ENCODE data around the gene GAREM2.

GAREM2 gene

GRCh38 chr2:26216587-26216986 is 43.7 kb downstream of the GAREM2 start:
- H3K27ac ChIP-seq (ENCODE audit: low read length): no peak overlapping the region
- H3K36me3 ChIP-seq (ENCODE audit: control insufficient read depth, low read depth, low read length): peaks cover 42% of the 10 kb centered on the region
- H3K4me3 ChIP-seq (ENCODE audit: low read length): no peak overlapping the region
- H3K27me3 ChIP-seq (ENCODE audit: control insufficient read depth, insufficient read depth, low read length): no peaks in the 10 kb centered on the region
- H3K9me3 ChIP-seq (ENCODE audit: control insufficient read depth, low read depth, low read length): no peaks in the 10 kb centered on the region
- H3K9ac ChIP-seq (ENCODE audit: low read length): no peak overlapping the region
- no peaks in the 10 kb centered on the region for H3K4me1 ChIP-seq (ENCODE audit: control insufficient read depth, low read depth, low read length)

- H3K4me3 ChIP-seq (ENCODE audit: low read length): no peak overlapping the region
- no peak overlapping the region for H3K9ac ChIP-seq (ENCODE audit: low read length)
- H3K27me3 ChIP-seq (ENCODE audit: control insufficient read depth, insufficient read depth, low read length): no peaks in the 10 kb centered on the region
- H3K4me1 ChIP-seq (ENCODE audit: control insufficient read depth, low read depth, low read length): no peaks in the 10 kb centered on the region
- no peak overlapping the region for H3K27ac ChIP-seq (ENCODE audit: low read length)
- H3K9me3 ChIP-seq (ENCODE audit: control insufficient read depth, low read depth, low read length): no peaks in the 10 kb centered on the region
- peaks cover 31% of the 10 kb centered on the region for H3K36me3 ChIP-seq (ENCODE audit: control insufficient read depth, low read depth, low read length)
Observed at GRCh38 chr2:26217720-26218119, 44.8 kb downstream of the GAREM2 start.

- Histone ChIP-seq H3K27me3 (ENCODE audit: control insufficient read depth, insufficient read depth, low read length) (no peaks in the 10 kb centered on the region), H3K9me3 (ENCODE audit: control insufficient read depth, low read depth, low read length) (no peaks in the 10 kb centered on the region), H3K27ac (ENCODE audit: low read length) (no peak overlapping the region), H3K9ac (ENCODE audit: low read length) (no peak overlapping the region), H3K4me3 (ENCODE audit: low read length) (no peak overlapping the region), H3K36me3 (ENCODE audit: control insufficient read depth, low read depth, low read length) (peaks cover 14% of the 10 kb centered on the region), H3K4me1 (ENCODE audit: control insufficient read depth, low read depth, low read length) (no peaks in the 10 kb centered on the region)
Observed at GRCh38 chr2:26223018-26223417, 50.1 kb downstream of the GAREM2 start.

- Histone ChIP-seq H3K9me3 (ENCODE audit: control insufficient read depth, low read depth, low read length) (no peaks in the 10 kb centered on the region), H3K4me1 (ENCODE audit: control insufficient read depth, low read depth, low read length) (no peaks in the 10 kb centered on the region), H3K9ac (ENCODE audit: low read length) (no peak overlapping the region), H3K27ac (ENCODE audit: low read length) (no peak overlapping the region), H3K4me3 (ENCODE audit: low read length) (no peak overlapping the region), H3K36me3 (ENCODE audit: control insufficient read depth, low read depth, low read length) (peaks cover 25% of the 10 kb centered on the region), H3K27me3 (ENCODE audit: control insufficient read depth, insufficient read depth, low read length) (no peaks in the 10 kb centered on the region)
Observed at GRCh38 chr2:26224095-26224494, 51.2 kb downstream of the GAREM2 start.

GRCh38 chr2:26229595-26229994 is 56.7 kb downstream of the GAREM2 start:
- H3K27ac ChIP-seq (ENCODE audit: low read length): no peak overlapping the region
- H3K4me3 ChIP-seq (ENCODE audit: low read length): no peak overlapping the region
- H3K9me3 ChIP-seq (ENCODE audit: control insufficient read depth, low read depth, low read length): no peaks in the 10 kb centered on the region
- H3K36me3 ChIP-seq (ENCODE audit: control insufficient read depth, low read depth, low read length): peaks cover 74% of the 10 kb centered on the region
- no peaks in the 10 kb centered on the region for H3K27me3 ChIP-seq (ENCODE audit: control insufficient read depth, insufficient read depth, low read length)
- no peak overlapping the region for H3K9ac ChIP-seq (ENCODE audit: low read length)
- no peaks in the 10 kb centered on the region for H3K4me1 ChIP-seq (ENCODE audit: control insufficient read depth, low read depth, low read length)

GRCh38 chr2:26230806-26231205 is 57.9 kb downstream of the GAREM2 start:
- no peak overlapping the region for H3K27ac ChIP-seq (ENCODE audit: low read length)
- peaks cover 78% of the 10 kb centered on the region for H3K36me3 ChIP-seq (ENCODE audit: control insufficient read depth, low read depth, low read length)
- no peak overlapping the region for H3K9ac ChIP-seq (ENCODE audit: low read length)
- no peak overlapping the region for H3K4me3 ChIP-seq (ENCODE audit: low read length)
- no peaks in the 10 kb centered on the region for H3K27me3 ChIP-seq (ENCODE audit: control insufficient read depth, insufficient read depth, low read length)
- no peaks in the 10 kb centered on the region for H3K4me1 ChIP-seq (ENCODE audit: control insufficient read depth, low read depth, low read length)
- no peaks in the 10 kb centered on the region for H3K9me3 ChIP-seq (ENCODE audit: control insufficient read depth, low read depth, low read length)

- H3K27ac ChIP-seq (ENCODE audit: low read length): no peak overlapping the region
- peaks cover 73% of the 10 kb centered on the region for H3K36me3 ChIP-seq (ENCODE audit: control insufficient read depth, low read depth, low read length)
- no peak overlapping the region for H3K9ac ChIP-seq (ENCODE audit: low read length)
- H3K27me3 ChIP-seq (ENCODE audit: control insufficient read depth, insufficient read depth, low read length): no peaks in the 10 kb centered on the region
- H3K4me3 ChIP-seq (ENCODE audit: low read length): no peak overlapping the region
- no peaks in the 10 kb centered on the region for H3K4me1 ChIP-seq (ENCODE audit: control insufficient read depth, low read depth, low read length)
- no peaks in the 10 kb centered on the region for H3K9me3 ChIP-seq (ENCODE audit: control insufficient read depth, low read depth, low read length)
Observed at GRCh38 chr2:26235089-26235488, 62.2 kb downstream of the GAREM2 start.

GRCh38 chr2:26237868-26238267 is 65.0 kb downstream of the GAREM2 start:
- Histone ChIP-seq H3K9ac (ENCODE audit: low read length) (no peak overlapping the region), H3K9me3 (ENCODE audit: control insufficient read depth, low read depth, low read length) (no peaks in the 10 kb centered on the region), H3K27ac (ENCODE audit: low read length) (no peak overlapping the region), H3K4me3 (ENCODE audit: low read length) (no peak overlapping the region), H3K27me3 (ENCODE audit: control insufficient read depth, insufficient read depth, low read length) (no peaks in the 10 kb centered on the region), H3K4me1 (ENCODE audit: control insufficient read depth, low read depth, low read length) (peaks cover 5% of the 10 kb centered on the region), H3K36me3 (ENCODE audit: control insufficient read depth, low read depth, low read length) (peaks cover 48% of the 10 kb centered on the region)

GRCh38 chr2:26238311-26238958 is 65.5 kb downstream of the GAREM2 start:
- H3K9ac ChIP-seq (ENCODE audit: low read length): no peak overlapping the region
- H3K36me3 ChIP-seq (ENCODE audit: control insufficient read depth, low read depth, low read length): peaks cover 43% of the 10 kb centered on the region
- H3K9me3 ChIP-seq (ENCODE audit: control insufficient read depth, low read depth, low read length): no peaks in the 10 kb centered on the region
- no peak overlapping the region for H3K4me3 ChIP-seq (ENCODE audit: low read length)
- H3K4me1 ChIP-seq (ENCODE audit: control insufficient read depth, low read depth, low read length): peaks cover 5% of the 10 kb centered on the region
- H3K27ac ChIP-seq (ENCODE audit: low read length): no peak overlapping the region
- no peaks in the 10 kb centered on the region for H3K27me3 ChIP-seq (ENCODE audit: control insufficient read depth, insufficient read depth, low read length)

Measured in iPS-18a (cell line).